Caco-2 (cell line): ENCODE data around the gene KRT15. TPM values are rescaled to one million over a fixed set of nuclear protein-coding genes. Genes with fewer than 3 reads are reported as not detected.

Experiments used
- BruUV-seq: library from RNA; stranded (reverse); fragments of 400-500 nt; replicated peaks from 2 replicates; lab custom pipeline; 2021; lab: Mats Ljungman, UMichigan
- CTCF ChIA-PET: fragments of 300-600 bp; sonication (Branson Sonifier 250); formaldehyde crosslinking; loops from one replicate; lab custom pipeline; 2022; ENCODE audit warnings: antibody characterized with exemption; lab: Charles Lee
- POLR2A ChIA-PET: fragments of 300-600 bp; sonication (Branson Sonifier 250); formaldehyde crosslinking; loops from one replicate; lab custom pipeline; 2022; ENCODE audit warnings: antibody characterized with exemption; lab: Charles Lee
- DNase-seq, 2 experiments: peaks; one replicate each; pipeline versions ENCODE4 v3.0.0 to v3.0.0-alpha.2; 2020 to 2022
- H3K27me3 ChIP-seq: replicated peaks from 2 replicates; pipeline ENCODE4 v1.6.0; 2011; ENCODE audit warnings: low read length; ENCODE audit not compliant: control insufficient read depth, insufficient read depth
- H3K36me3 ChIP-seq: 2 replicates; pipeline ENCODE4 v1.5.1; 2011; ENCODE audit warnings: low read length; ENCODE audit not compliant: control insufficient read depth, insufficient read depth
- H3K4me1 ChIP-seq: fragments of 250-450 bp; sonication (Bioruptor Pico); 2 replicates; pipeline ENCODE4 v1.5.1; 2020; ENCODE audit warnings: mild to moderate bottlenecking
- H3K4me3 ChIP-seq: 2 replicates; pipeline ENCODE4 v1.5.1; 2011; ENCODE audit warnings: low read depth, mild to moderate bottlenecking, control low read depth, low read length
- H3K9me3 ChIP-seq: fragments of 250-450 bp; sonication (Bioruptor Pico); 2 replicates; pipeline ENCODE4 v1.5.1; 2020; ENCODE audit warnings: mild to moderate bottlenecking, moderate library complexity
- H3K27ac Mint-ChIP-seq: one replicate; pipeline ENCODE4 v1.8.0; 2022; ENCODE audit warnings: mixed read lengths; ENCODE audit not compliant: unreplicated experiment
- H3K27me3 Mint-ChIP-seq: one replicate; pipeline ENCODE4 v1.8.0; 2022; ENCODE audit warnings: mixed read lengths; ENCODE audit not compliant: insufficient read depth, unreplicated experiment
- H3K36me3 Mint-ChIP-seq: one replicate; pipeline ENCODE4 v1.8.0; 2022; ENCODE audit warnings: mild to moderate bottlenecking, mixed read lengths; ENCODE audit not compliant: insufficient read depth, unreplicated experiment
- H3K4me1 Mint-ChIP-seq: one replicate; pipeline ENCODE4 v1.8.0; 2022; ENCODE audit warnings: low read depth, mixed read lengths; ENCODE audit not compliant: unreplicated experiment
- H3K4me3 Mint-ChIP-seq: one replicate; pipeline ENCODE4 v1.8.0; 2022; ENCODE audit warnings: mild to moderate bottlenecking, moderate library complexity, mixed read lengths; ENCODE audit not compliant: unreplicated experiment
- H3K9me3 Mint-ChIP-seq: one replicate; pipeline ENCODE4 v1.8.0; 2022; ENCODE audit warnings: mixed read lengths; ENCODE audit not compliant: unreplicated experiment
- CTCF ChIP-seq, 2 experiments: fragments of 200-600 bp in 1 of 2; IDR thresholded peaks; 1 replicate in 1 of 2; 2 replicates in 1 of 2; pipeline versions ENCODE4 v1.5.1 to v1.8.0; 2011 to 2022; ENCODE audit warnings: antibody characterized with exemption in 1 of 2, control low read depth in 1 of 2, inconsistent platforms in 1 of 2, low read depth in 1 of 2, low read length in 1 of 2, mild to moderate bottlenecking in 1 of 2, moderate library complexity in 1 of 2; ENCODE audit not compliant: insufficient read depth in 1 of 2, severe bottlenecking in 1 of 2, unreplicated experiment in 1 of 2
- intact Hi-C: fragments of 100-400 bp; cut with micrococcal nuclease; formaldehyde crosslinking; loops from one replicate; pipeline ENCODE4 v1.10.0; 2022; ENCODE audit not compliant: unreplicated experiment
- total RNA-seq: library from RNA; stranded (reverse); gene quantifications from 2 replicates; pipeline ENCODE4 v1.2.3, GENCODE V29; 2022

KRT15 gene
- total RNA-seq, 1 experiment from 2014 or later: 5.3 TPM

GRCh38 chr17:41494524-41494923 lies 24.2 kb downstream of the KRT15 start:
- Mint-ChIP-seq H3K9me3 (no peaks in the 10 kb centered on the region), H3K27me3 (no peaks in the 10 kb centered on the region), H3K4me3 (no peak overlapping the region), H3K4me1 (no peaks in the 10 kb centered on the region), H3K27ac (no peak overlapping the region), H3K36me3 (no peaks in the 10 kb centered on the region)
- TF ChIP-seq CTCF (IDR thresholded peaks at IDR 0.05; ENCODE audit: insufficient read depth in 1 of 2, low read depth in 1 of 2, low read length in 1 of 2, severe bottlenecking in 1 of 2, unreplicated experiment in 1 of 2): no peak
- Histone ChIP-seq H3K4me3 (no peak overlapping the region), H3K4me1 (no peaks in the 10 kb centered on the region; the same call in 1 of the 2 replicates), H3K9me3 (no peaks in the 10 kb centered on the region), H3K36me3 (no peaks in the 10 kb centered on the region), H3K27me3 (no peaks in the 10 kb centered on the region)
- no peak for DNase-seq
- ChIA-PET CTCF (interaction anchor here (0.5 to 1.0 kb wide), 4 partner anchors 9 to 1428 kb away, joined by 3 to 4 read pairs (median 3); no protein-coding TSS in a partner anchor), POLR2A (no interaction called here)
- intact Hi-C loops: loop anchor here (10.0 kb wide), 1 partner anchor 170 kb away; no protein-coding TSS in a partner anchor
- BruUV-seq: no TSS peak

GRCh38 chr17:41492771-41493170 lies 25.9 kb downstream of the KRT15 start:
- no peaks in the 10 kb centered on the region for H3K27me3 ChIP-seq
- ChIA-PET POLR2A (no interaction called here), CTCF (no interaction called here)
- Mint-ChIP-seq H3K36me3 (no peaks in the 10 kb centered on the region), H3K4me3 (no peak overlapping the region), H3K27ac (no peak overlapping the region), H3K27me3 (no peaks in the 10 kb centered on the region), H3K4me1 (no peaks in the 10 kb centered on the region), H3K9me3 (no peaks in the 10 kb centered on the region)
- no peak for TF ChIP-seq CTCF (IDR thresholded peaks at IDR 0.05; ENCODE audit: insufficient read depth in 1 of 2, low read depth in 1 of 2, low read length in 1 of 2, severe bottlenecking in 1 of 2, unreplicated experiment in 1 of 2)
- H3K9me3 ChIP-seq: no peaks in the 10 kb centered on the region
- no TSS peak for BruUV-seq
- intact Hi-C loops: loop anchor here (10.0 kb wide), 1 partner anchor 168 kb away; no protein-coding TSS in a partner anchor
- DNase-seq: no peak
- no peak overlapping the region for H3K4me3 ChIP-seq
- H3K36me3 ChIP-seq: no peaks in the 10 kb centered on the region
- no peaks in the 10 kb centered on the region; the same call in 1 of the 2 replicates for H3K4me1 ChIP-seq

- H3K27me3 ChIP-seq: no peaks in the 10 kb centered on the region
- no peaks in the 10 kb centered on the region for H3K36me3 Mint-ChIP-seq
- no peak overlapping the region for H3K4me3 Mint-ChIP-seq
- H3K4me1 Mint-ChIP-seq: no peaks in the 10 kb centered on the region
- no peaks in the 10 kb centered on the region for H3K27me3 Mint-ChIP-seq
- H3K9me3 ChIP-seq: no peaks in the 10 kb centered on the region
- no TSS peak for BruUV-seq
- TF ChIP-seq CTCF (IDR thresholded peaks at IDR 0.05; ENCODE audit: insufficient read depth in 1 of 2, low read depth in 1 of 2, low read length in 1 of 2, severe bottlenecking in 1 of 2, unreplicated experiment in 1 of 2): no peak
- no peaks in the 10 kb centered on the region; the same call in 1 of the 2 replicates for H3K4me1 ChIP-seq
- ChIA-PET CTCF (no interaction called here), POLR2A (no interaction called here)
- no peaks in the 10 kb centered on the region for H3K9me3 Mint-ChIP-seq
- no peaks in the 10 kb centered on the region for H3K36me3 ChIP-seq
- DNase-seq: no peak
- H3K4me3 ChIP-seq: no peak overlapping the region
- no peak overlapping the region for H3K27ac Mint-ChIP-seq
- intact Hi-C loops: loop anchor here (10.0 kb wide), 1 partner anchor 168 kb away; no protein-coding TSS in a partner anchor
Observed at GRCh38 chr17:41492351-41492750, 26.3 kb downstream of the KRT15 start.
